GM21360 (cell line): ENCODE data around the gene RETREG1.
A peak's percentile ranks its signal among the peaks of the same experiment; 100 is the strongest.
"Not testable (repeated sequence)": the region's sequence is repeated elsewhere in the genome, so short reads cannot be mapped to it uniquely, and the experiment has no call there.

Experiments
- ATAC-seq: cut with Tn5 transposase; IDR thresholded peaks from one replicate; pipeline ENCODE4 v1.9.1; 2021; ENCODE audit warnings: mild to moderate bottlenecking, moderate library complexity; ENCODE audit not compliant: unreplicated experiment

The RETREG1 gene, protein sequence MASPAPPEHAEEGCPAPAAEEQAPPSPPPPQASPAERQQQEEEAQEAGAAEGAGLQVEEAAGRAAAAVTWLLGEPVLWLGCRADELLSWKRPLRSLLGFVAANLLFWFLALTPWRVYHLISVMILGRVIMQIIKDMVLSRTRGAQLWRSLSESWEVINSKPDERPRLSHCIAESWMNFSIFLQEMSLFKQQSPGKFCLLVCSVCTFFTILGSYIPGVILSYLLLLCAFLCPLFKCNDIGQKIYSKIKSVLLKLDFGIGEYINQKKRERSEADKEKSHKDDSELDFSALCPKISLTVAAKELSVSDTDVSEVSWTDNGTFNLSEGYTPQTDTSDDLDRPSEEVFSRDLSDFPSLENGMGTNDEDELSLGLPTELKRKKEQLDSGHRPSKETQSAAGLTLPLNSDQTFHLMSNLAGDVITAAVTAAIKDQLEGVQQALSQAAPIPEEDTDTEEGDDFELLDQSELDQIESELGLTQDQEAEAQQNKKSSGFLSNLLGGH

GRCh38 chr5:16616536-16617273 lies at the start of gene RETREG1:
TSS of gene RETREG1 (minus strand) at chr5:16616997. CDS start at chr5:16616971, 26 bp downstream.
- peak; percentile 69 for ATAC-seq

GRCh38 chr5:16666130-16666882 lies 49.5 kb upstream of the RETREG1 start:
- no peak for ATAC-seq

GRCh38 chr5:16665601-16666000 lies 48.8 kb upstream of the RETREG1 start:
- no peak for ATAC-seq

- no peak for ATAC-seq
Observed at GRCh38 chr5:16664368-16664767, 47.6 kb upstream of the RETREG1 start.

GRCh38 chr5:16663840-16664239 lies 47.0 kb upstream of the RETREG1 start:
- ATAC-seq = no peak

- no peak for ATAC-seq
Observed at GRCh38 chr5:16661713-16662112, 44.9 kb upstream of the RETREG1 start.

- no peak for ATAC-seq
Observed at GRCh38 chr5:16660982-16661381, 44.2 kb upstream of the RETREG1 start.

GRCh38 chr5:16659536-16659935 lies 42.7 kb upstream of the RETREG1 start:
- ATAC-seq = no peak

- ATAC-seq = no peak
Observed at GRCh38 chr5:16656561-16657191, 39.9 kb upstream of the RETREG1 start.

DNA sequence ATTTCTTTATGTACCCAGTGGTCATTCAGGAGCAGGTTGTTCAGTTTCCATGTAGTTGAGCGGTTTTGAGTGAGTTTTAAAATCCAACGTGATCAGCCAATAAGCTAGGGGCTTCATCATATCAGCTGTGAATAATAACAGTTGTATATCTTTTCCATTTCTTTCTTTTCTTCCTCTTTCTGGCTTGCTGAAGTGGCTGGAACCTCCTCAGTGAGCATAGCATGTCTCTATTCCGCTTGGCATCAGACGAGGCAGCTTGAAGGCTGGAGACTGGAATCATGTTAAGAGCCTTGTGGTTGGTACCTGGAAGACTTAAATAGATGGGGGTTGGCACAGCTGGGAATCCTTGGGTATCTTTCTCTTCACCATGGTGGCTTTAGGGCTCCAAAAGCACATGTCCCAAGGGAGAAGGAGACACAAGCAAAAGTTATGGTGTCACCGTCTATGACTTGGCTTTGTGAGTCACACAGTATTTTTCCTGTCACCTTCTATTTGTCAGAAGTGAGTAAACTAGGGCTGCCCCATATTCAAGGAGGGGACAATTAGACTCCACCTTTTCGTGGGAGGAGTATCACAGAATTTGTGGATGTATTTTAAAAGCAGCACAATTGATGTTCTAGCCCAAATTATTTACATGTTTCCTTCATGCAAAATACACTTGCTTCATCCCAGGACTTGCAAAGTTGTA lies 38.0 kb upstream of the RETREG1 start:
- no peak for ATAC-seq

- ATAC-seq = not testable (repeated sequence)
Observed at GRCh38 chr5:16648739-16649138, 31.9 kb upstream of the RETREG1 start.

DNA sequence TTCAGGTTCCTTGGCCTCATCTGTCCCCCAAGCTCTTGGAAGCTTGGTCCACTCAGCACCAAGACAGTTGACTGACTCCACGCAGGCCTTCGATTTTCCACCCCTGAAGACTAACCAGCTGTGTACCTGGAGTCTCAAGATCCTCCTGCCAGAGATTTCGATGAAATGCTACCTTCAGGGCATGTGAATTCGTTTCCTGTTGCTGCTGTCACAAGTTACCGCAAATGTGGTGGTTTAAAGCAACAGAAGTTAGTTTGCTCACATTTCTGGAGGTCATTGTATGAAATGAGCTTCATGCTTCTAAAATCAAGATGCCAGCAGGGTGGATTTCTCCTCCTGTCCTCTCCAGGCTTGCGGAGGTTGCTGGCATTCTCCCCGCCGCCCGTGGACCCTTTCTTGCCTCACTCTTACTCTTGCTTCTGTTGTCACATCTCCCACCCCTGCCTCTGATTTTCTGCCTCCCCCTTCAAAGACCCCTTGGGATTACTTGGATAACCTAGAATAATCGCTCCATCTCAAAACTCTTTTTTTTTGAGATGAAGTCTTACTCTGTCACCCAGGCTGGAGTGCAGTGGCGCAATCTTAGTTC lies 27.6 kb upstream of the RETREG1 start:
- ATAC-seq = no peak

DNA sequence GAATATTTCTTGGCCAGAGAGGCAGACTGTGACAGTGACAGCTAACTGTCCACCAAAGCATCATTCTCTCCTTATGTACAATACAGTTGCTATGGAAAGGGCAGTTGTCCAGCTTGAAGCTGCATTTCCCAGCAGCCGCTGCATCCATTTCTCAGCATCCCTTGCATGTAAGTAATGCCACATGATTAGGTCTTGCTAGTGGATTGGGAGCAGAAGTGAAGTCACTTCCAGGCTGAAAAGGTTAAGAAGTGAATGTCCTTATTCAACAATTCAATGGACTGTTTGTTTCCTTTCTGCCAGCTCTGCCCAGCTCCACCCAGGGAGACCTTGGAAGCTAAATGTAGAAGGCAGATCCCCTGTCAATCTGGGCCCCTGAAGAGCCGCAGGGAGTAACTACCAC lies 26.1 kb upstream of the RETREG1 start:
- no peak for ATAC-seq

DNA sequence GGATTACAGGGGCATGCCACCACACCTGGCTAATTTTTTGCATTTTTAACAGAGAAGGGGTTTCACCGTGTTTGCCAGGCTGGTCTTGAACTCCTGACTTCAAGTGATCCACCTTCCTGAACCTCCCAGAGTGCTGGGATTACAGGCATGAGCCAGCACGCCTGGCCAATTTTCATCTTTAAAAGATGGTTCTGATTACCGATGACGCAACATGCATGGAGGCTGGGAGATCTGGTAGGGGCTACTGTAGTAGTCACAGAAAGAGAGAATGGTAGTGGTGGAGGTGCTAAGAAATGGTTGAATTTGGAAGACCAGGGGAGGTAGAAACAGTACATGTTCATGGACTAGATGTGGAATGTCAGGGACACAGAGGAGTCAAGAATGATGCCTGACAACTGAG lies 22.4 kb upstream of the RETREG1 start:
- ATAC-seq = no peak

GRCh38 chr5:16628376-16628775 lies 11.6 kb upstream of the RETREG1 start:
- no peak for ATAC-seq

DNA sequence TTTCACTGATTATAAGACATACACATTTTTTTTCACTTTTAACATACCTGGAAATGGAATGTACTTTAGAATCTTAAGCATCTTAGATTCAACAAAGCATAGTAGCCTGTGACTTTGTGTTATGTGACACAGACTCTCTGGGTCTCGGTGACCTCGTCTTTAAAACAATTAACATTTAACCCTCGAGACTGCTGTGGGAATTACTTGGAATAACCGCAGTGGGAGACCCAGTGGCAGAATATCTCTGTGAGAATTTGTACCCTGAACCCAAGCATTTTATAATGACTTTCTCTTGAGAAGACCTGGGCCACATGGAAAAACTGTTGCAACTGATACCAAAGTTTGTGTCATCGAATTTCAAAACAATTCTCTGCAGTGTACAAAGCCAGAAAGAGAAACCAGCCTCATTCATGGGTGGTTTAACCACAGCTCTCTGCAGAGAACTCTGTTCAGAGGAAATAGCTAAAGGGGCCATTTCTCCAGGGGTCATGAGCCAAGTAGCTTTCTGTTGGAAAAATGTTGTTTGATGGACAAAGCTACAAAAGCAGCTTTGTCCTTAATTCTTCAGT lies 10.0 kb upstream of the RETREG1 start:
- ATAC-seq = no peak

- no peak for ATAC-seq
Observed at GRCh38 chr5:16625096-16625495, 8.3 kb upstream of the RETREG1 start.

GRCh38 chr5:16619136-16619535 lies 2.3 kb upstream of the RETREG1 start:
- ATAC-seq = no peak

DNA sequence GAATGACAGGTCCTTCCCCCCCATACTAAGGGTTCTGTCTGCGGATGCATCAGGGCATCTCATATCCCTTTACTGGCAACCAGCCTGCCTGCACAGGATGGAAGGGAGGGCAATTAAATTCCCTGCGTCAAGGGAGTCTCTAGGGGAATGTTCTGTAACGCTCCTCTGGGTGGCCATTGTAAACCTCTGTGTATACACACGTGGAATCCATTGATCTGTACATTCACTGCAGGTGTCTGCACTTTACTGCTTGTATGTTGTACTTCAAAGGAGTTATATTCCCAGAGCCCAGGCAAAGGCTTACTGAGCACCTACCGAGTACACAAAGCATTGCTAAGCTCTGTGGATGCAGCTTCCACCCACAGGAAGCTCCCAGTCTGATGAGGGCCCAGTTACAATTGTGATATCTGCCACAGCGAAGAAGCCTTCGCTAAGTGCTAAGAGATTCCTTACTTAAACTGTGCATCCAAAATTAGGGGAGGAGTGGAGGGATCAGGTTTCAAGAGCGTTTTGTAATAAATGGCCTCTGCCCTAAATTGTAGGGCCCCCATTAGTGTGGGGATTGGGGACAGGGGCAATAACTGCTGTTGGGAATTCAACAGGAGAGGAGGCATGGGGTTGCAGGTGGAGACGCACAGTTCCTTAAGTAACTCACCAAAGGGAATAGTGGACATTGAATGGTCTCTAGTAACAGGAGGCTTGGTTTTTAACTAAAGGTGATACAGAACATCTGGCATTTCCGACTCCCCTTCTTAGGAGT lies 1.5 kb upstream of the RETREG1 start:
- no peak for ATAC-seq
